Smooth muscle cell (in vitro differentiated cells): ENCODE measurements around the gene ELP4. TPM values are rescaled to one million over a fixed set of nuclear protein-coding genes. Genes with fewer than 3 reads are reported as not detected.

ENCODE experiments used
- DNase-seq: peaks from one replicate; lab custom pipeline; 2025; ENCODE audit not compliant: unreplicated experiment; lab: John Stamatoyannopoulos, UW
- H2AFZ ChIP-seq: fragments of 200-600 bp; sonication (generic); 2 replicates; pipeline ENCODE4 v1.6.0; 2016; ENCODE audit warnings: antibody characterized with exemption, low read depth, mild to moderate bottlenecking
- H3F3A ChIP-seq: fragments of 200-600 bp; sonication (generic); 2 replicates; pipeline ENCODE4 v1.6.0; 2017; ENCODE audit warnings: antibody characterized with exemption, low read depth
- H3K27ac ChIP-seq: fragments of 200-600 bp; sonication (generic); 2 replicates; pipeline ENCODE4 v1.5.1; 2016; ENCODE audit warnings: low read depth, mild to moderate bottlenecking
- H3K27me3 ChIP-seq: fragments of 200-600 bp; sonication (generic); 2 replicates; pipeline ENCODE4 v1.6.1; 2016; ENCODE audit warnings: low read depth, mild to moderate bottlenecking
- H3K36me3 ChIP-seq: fragments of 200-600 bp; sonication (generic); 2 replicates; pipeline ENCODE4 v1.5.1; 2016; ENCODE audit warnings: low read depth
- H3K4me1 ChIP-seq: fragments of 200-600 bp; sonication (generic); 2 replicates; pipeline ENCODE4 v1.5.1; 2016; ENCODE audit warnings: low read depth
- H3K4me2 ChIP-seq: fragments of 200-600 bp; sonication (generic); 2 replicates; pipeline ENCODE4 v1.6.0; 2016; ENCODE audit warnings: mild to moderate bottlenecking
- H3K4me3 ChIP-seq: fragments of 200-600 bp; sonication (generic); 2 replicates; pipeline ENCODE4 v1.5.1; 2016; ENCODE audit warnings: mild to moderate bottlenecking
- H3K79me2 ChIP-seq: fragments of 200-600 bp; sonication (generic); 2 replicates; pipeline ENCODE4 v1.6.0; 2016; ENCODE audit warnings: low read depth, mild to moderate bottlenecking
- H3K9ac ChIP-seq: fragments of 200-600 bp; sonication (generic); 2 replicates; pipeline ENCODE4 v1.6.0; 2016; ENCODE audit warnings: low read depth
- H3K9me3 ChIP-seq: fragments of 200-600 bp; sonication (generic); replicated peaks from 2 replicates; pipeline ENCODE4 v1.5.1; 2016; ENCODE audit warnings: low read depth
- H4K20me1 ChIP-seq: fragments of 200-600 bp; sonication (generic); 2 replicates; pipeline ENCODE4 v1.6.0; 2016; ENCODE audit warnings: low read depth
- WGBS: methylation state at CpG from one replicate; pipeline ENCODE4 v1.1.7; 2016; ENCODE audit warnings: low lambda C conversion rate; 5-methylcytosine and 5-hydroxymethylcytosine counted together
- polyA plus RNA-seq: library from polyadenylated mRNA; unstranded; fragments of >200 nt; fragmentation: Nextera tagmentation; extraction: Ambion mirVana; gene quantifications from 2 replicates; pipeline ENCODE4 v1.2.1, GENCODE V29; 2016
- total RNA-seq: library from RNA; depleted of rRNA; stranded (reverse); fragments of >200 nt; gene quantifications from 2 replicates; pipeline ENCODE4 v1.2.3, GENCODE V29; 2014
- TF ChIP-seq, protein P1 (sequence below): fragments of 200-600 bp; sonication (generic); IDR thresholded peaks from 2 replicates; pipeline ENCODE4 v1.5.1; 2017; ENCODE audit warnings: borderline replicate concordance, mild to moderate bottlenecking, antibody characterized with exemption; ENCODE audit not compliant: insufficient read depth, poor library complexity, severe bottlenecking

ELP4 gene
- total and polyA plus RNA-seq, 2 experiments from 2014 or later = 19.5 to 28.4 TPM

DNA sequence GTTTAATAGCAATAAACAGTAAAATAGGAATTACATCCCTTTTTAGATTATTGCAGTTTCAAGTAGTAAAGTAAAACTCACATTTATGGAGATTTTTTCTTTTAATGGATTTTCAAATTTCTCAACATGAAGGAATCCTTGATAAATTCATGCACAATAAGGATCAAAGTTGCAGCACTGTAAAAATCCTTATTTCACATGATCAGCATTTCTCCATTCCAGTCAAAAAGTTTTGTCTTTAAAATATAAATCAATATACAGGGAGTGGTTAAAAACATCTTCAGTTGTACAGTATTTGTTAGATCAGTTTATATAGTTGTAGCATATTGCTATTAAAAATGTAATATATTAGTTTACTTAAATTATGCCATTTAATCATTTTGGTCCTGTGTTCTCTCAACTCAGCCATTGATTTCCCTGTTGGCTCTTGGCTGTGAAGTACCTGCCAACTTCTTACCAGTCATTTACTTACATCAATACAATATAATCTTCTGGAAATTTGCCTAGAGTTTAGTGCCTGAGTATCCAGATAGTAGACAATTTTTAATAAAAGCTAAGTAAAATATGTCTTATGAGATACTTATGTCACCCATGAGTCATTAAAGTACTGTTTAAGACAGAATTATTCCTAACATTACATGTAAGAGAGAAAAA, 12.1 kb downstream of the ELP4 start:
- Histone ChIP-seq H3F3A (no peaks in the 10 kb centered on the region), H3K4me1 (no peaks in the 10 kb centered on the region), H3K9ac (no peak overlapping the region), H3K79me2 (no peaks in the 10 kb centered on the region), H3K4me3 (no peak overlapping the region), H3K27ac (no peak overlapping the region), H2AFZ (no peak overlapping the region), H4K20me1 (no peaks in the 10 kb centered on the region), H3K27me3 (no peaks in the 10 kb centered on the region), H3K9me3 (no peaks in the 10 kb centered on the region), H3K36me3 (no peaks in the 10 kb centered on the region), H3K4me2 (no peak overlapping the region)
- no peak for DNase-seq
- TF ChIP-seq, protein P1, sequence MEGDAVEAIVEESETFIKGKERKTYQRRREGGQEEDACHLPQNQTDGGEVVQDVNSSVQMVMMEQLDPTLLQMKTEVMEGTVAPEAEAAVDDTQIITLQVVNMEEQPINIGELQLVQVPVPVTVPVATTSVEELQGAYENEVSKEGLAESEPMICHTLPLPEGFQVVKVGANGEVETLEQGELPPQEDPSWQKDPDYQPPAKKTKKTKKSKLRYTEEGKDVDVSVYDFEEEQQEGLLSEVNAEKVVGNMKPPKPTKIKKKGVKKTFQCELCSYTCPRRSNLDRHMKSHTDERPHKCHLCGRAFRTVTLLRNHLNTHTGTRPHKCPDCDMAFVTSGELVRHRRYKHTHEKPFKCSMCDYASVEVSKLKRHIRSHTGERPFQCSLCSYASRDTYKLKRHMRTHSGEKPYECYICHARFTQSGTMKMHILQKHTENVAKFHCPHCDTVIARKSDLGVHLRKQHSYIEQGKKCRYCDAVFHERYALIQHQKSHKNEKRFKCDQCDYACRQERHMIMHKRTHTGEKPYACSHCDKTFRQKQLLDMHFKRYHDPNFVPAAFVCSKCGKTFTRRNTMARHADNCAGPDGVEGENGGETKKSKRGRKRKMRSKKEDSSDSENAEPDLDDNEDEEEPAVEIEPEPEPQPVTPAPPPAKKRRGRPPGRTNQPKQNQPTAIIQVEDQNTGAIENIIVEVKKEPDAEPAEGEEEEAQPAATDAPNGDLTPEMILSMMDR = no peak

DNA sequence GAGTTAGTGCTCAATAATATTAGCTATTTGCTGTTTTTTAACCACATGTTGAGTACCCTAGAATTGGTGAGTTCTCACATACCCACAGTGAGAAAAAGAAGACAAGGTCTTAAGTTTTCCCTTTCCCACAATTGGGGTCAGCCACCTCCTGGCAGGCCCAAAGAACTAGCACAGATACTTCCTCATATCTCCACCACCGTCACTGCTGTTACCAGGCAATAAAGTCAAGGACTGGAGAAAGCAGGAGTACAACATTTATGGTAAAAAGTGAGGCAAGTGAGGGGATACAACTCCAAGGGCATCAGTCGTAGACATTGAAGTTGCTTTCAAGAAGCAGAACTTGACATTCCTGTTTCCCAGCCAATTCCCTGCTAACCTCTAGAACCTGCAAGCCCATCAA, 19.6 kb downstream of the ELP4 start:
- WGBS = 73% methylated on average over 2 of the region's 2 CpGs
- Histone ChIP-seq H3K4me2 (no peak overlapping the region), H3K27ac (no peak overlapping the region), H3K9ac (no peak overlapping the region), H3K9me3 (no peaks in the 10 kb centered on the region), H2AFZ (no peak overlapping the region), H4K20me1 (no peaks in the 10 kb centered on the region), H3K4me1 (no peaks in the 10 kb centered on the region), H3K36me3 (no peaks in the 10 kb centered on the region), H3K79me2 (no peaks in the 10 kb centered on the region), H3K27me3 (no peaks in the 10 kb centered on the region), H3F3A (no peaks in the 10 kb centered on the region), H3K4me3 (no peak overlapping the region)
- TF ChIP-seq, protein P1 = no peak
- no peak for DNase-seq

DNA sequence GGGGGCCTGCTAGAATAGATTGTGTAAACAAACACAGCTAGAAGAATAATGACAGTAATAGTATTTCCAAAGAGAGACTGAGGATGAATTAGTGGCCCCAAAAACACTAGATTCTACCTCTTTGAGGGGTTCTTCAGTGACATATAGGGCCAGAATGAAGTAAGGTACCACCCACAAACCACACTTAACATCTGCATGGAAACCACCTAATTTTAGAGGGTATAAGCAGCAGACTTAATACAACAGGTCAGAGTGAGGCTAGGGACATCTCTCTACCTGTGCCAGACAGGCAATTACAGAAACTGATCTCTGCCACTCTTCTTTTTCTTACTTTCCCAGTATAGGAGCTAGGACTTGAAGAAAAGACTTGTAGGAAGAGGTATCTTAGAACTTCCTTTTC, 20.1 kb downstream of the ELP4 start:
- Histone ChIP-seq H2AFZ (no peak overlapping the region), H3K79me2 (no peaks in the 10 kb centered on the region), H3K4me1 (no peaks in the 10 kb centered on the region), H3K27ac (no peak overlapping the region), H3K9me3 (no peaks in the 10 kb centered on the region), H3K4me2 (no peak overlapping the region), H3K9ac (no peak overlapping the region), H3K27me3 (no peaks in the 10 kb centered on the region), H3K36me3 (no peaks in the 10 kb centered on the region), H3K4me3 (no peak overlapping the region), H4K20me1 (no peaks in the 10 kb centered on the region), H3F3A (no peaks in the 10 kb centered on the region)
- no peak for DNase-seq
- TF ChIP-seq, protein P1 = no peak

DNA sequence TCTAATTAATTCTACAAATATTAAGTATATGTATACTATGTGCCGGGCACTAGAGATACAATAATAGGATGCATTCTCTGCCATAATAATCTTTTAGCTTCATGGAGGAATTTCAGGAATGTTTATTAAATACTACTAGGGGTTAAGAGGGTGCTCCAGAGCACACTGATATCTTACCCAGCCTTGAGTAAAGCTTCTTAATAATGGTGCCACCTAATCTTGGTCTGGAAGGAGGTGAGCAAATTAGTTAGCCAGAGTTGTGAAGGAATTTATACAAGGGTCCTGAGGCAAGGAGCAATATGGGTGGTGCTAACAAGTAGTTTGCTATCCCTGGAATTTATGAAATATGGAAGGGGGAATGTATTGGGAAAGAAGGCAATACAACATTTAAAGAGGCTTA, 21.7 kb downstream of the ELP4 start:
- no peaks in the 10 kb centered on the region for H3K4me1 ChIP-seq
- no peaks in the 10 kb centered on the region for H3F3A ChIP-seq
- H3K4me2 ChIP-seq = no peak overlapping the region
- no peaks in the 10 kb centered on the region for H3K79me2 ChIP-seq
- H3K9me3 ChIP-seq = no peaks in the 10 kb centered on the region
- H3K27ac ChIP-seq = no peak overlapping the region
- TF ChIP-seq, protein P1 = no peak
- H3K4me3 ChIP-seq = no peak overlapping the region
- H2AFZ ChIP-seq = no peak overlapping the region
- DNase-seq = no peak
- no peaks in the 10 kb centered on the region for H3K36me3 ChIP-seq
- H3K27me3 ChIP-seq = no peaks in the 10 kb centered on the region
- H4K20me1 ChIP-seq = no peaks in the 10 kb centered on the region
- H3K9ac ChIP-seq = no peak overlapping the region
- 92% methylated on average over 1 of the region's 1 CpG for WGBS
